Stimulated activated CD4-positive, alpha-beta T cell treated with anti-CD3 and anti-CD28 coated beads, Interleukin-1b, Interleukin-23, amount 100 ng/mL, for 4 hours (primary cell): ENCODE data around the gene FBXW9.
A peak's percentile ranks its signal among the peaks of the same experiment; 100 is the strongest.
"Not testable (repeated sequence)": the region's sequence is repeated elsewhere in the genome, so short reads cannot be mapped to it uniquely, and the experiment has no call there.

Experiments
- DNase-seq, 2 donors: peaks; one replicate each; pipeline ENCODE4 v3.0.0-alpha.2; 2020; ENCODE audit warnings: low read depth in 2 of 2

The FBXW9 gene

GRCh38 chr19:12681074-12681987, 15.1 kb downstream of the FBXW9 start, which contains the start of gene DHPS:
TSS of gene DHPS (minus strand) at chr19:12681880. CDS start at chr19:12681766, 114 bp downstream.
- peak; percentile 79 to 81 for DNase-seq

- no peak for DNase-seq
Measured at GRCh38 chr19:12680034-12680433, 16.4 kb downstream of the FBXW9 start.

- DNase-seq: not testable (repeated sequence)
Measured at GRCh38 chr19:12678039-12678438, 18.4 kb downstream of the FBXW9 start.

GRCh38 chr19:12676928-12677327, 19.5 kb downstream of the FBXW9 start:
- DNase-seq: no peak

- DNase-seq: peak; percentile 84 to 85
Measured at GRCh38 chr19:12676384-12676792, 20.0 kb downstream of the FBXW9 start.

- DNase-seq: no peak
Measured at GRCh38 chr19:12675940-12676339, 20.5 kb downstream of the FBXW9 start.

- no peak for DNase-seq
Measured at GRCh38 chr19:12675399-12675798, 21.0 kb downstream of the FBXW9 start.

- no peak for DNase-seq
Measured at GRCh38 chr19:12672744-12673143, 23.7 kb downstream of the FBXW9 start.

GRCh38 chr19:12670159-12670928, 26.1 kb downstream of the FBXW9 start:
- DNase-seq: no peak

GRCh38 chr19:12669270-12670158, 26.9 kb downstream of the FBXW9 start:
- DNase-seq: peak; percentile 63 to 70

- DNase-seq: peak; percentile 51 to 59
Measured at GRCh38 chr19:12668932-12669269, 27.5 kb downstream of the FBXW9 start.

GRCh38 chr19:12668346-12668745, 28.1 kb downstream of the FBXW9 start:
- no peak for DNase-seq

GRCh38 chr19:12667731-12668302, 28.6 kb downstream of the FBXW9 start:
- no peak for DNase-seq

GRCh38 chr19:12666265-12667048, 30.0 kb downstream of the FBXW9 start, which contains the start of the genes MAN2B1 and WDR83:
TSS of gene MAN2B1 (minus strand) at chr19:12666742. CDS start at chr19:12666701, 41 bp downstream.
TSS of gene WDR83 (plus strand) at chr19:12666807. CDS start at chr19:12669791, 2,984 bp downstream.
- DNase-seq: peak; percentile 75 to 85

GRCh38 chr19:12665671-12666264, 30.7 kb downstream of the FBXW9 start:
- no peak for DNase-seq

- peak; percentile 25 to 30 for DNase-seq
Measured at GRCh38 chr19:12665281-12665573, 31.2 kb downstream of the FBXW9 start.

GRCh38 chr19:12664406-12665280, 31.8 kb downstream of the FBXW9 start:
- DNase-seq: no peak

GRCh38 chr19:12660980-12661379, 35.5 kb downstream of the FBXW9 start:
- no peak for DNase-seq

- DNase-seq: no peak
Measured at GRCh38 chr19:12657966-12658365, 38.5 kb downstream of the FBXW9 start.
